Hepatocyte (in vitro differentiated cells): ENCODE measurements around the gene TBC1D28. TPM values are rescaled to one million over a fixed set of nuclear protein-coding genes. Genes with fewer than 3 reads are reported as not detected.
"Not testable (repeated sequence)": the region's sequence is repeated elsewhere in the genome, so short reads cannot be mapped to it uniquely, and the experiment has no call there.

Experiments used
- DNase-seq: peaks from one replicate; pipeline ENCODE4 v3.0.0-alpha.2; 2016; ENCODE audit warnings: low spot score
- H2AFZ ChIP-seq: fragments of 200-600 bp; sonication (generic); 2 replicates; pipeline ENCODE4 v1.6.0; 2016; ENCODE audit warnings: antibody characterized with exemption, mild to moderate bottlenecking
- H3K27ac ChIP-seq: fragments of 200-600 bp; sonication (generic); 2 replicates; pipeline ENCODE4 v1.5.1; 2016; ENCODE audit warnings: mild to moderate bottlenecking
- H3K27me3 ChIP-seq: fragments of 200-600 bp; sonication (generic); 2 replicates; pipeline ENCODE4 v1.6.1; 2016
- H3K36me3 ChIP-seq: fragments of 200-600 bp; sonication (generic); replicated peaks from 2 replicates; pipeline ENCODE4 v1.5.1; 2016; ENCODE audit warnings: low read depth; ENCODE audit not compliant: insufficient read depth
- H3K4me1 ChIP-seq: fragments of 200-600 bp; sonication (generic); 2 replicates; pipeline ENCODE4 v1.5.1; 2016; ENCODE audit warnings: mild to moderate bottlenecking, moderate library complexity; ENCODE audit not compliant: insufficient read depth
- H3K4me2 ChIP-seq: fragments of 200-600 bp; sonication (generic); 2 replicates; pipeline ENCODE4 v1.6.0; 2016
- H3K4me3 ChIP-seq: fragments of 200-600 bp; sonication (generic); 2 replicates; pipeline ENCODE4 v1.5.1; 2016; ENCODE audit warnings: mild to moderate bottlenecking
- H3K79me2 ChIP-seq: fragments of 200-600 bp; sonication (generic); 2 replicates; pipeline ENCODE4 v1.6.0; 2017; ENCODE audit warnings: mild to moderate bottlenecking
- H3K9me2 ChIP-seq: fragments of 200-600 bp; sonication (generic); replicated peaks from 2 replicates; pipeline ENCODE4 v1.6.0; 2017; ENCODE audit warnings: mild to moderate bottlenecking; ENCODE audit not compliant: insufficient read depth
- H3K9me3 ChIP-seq: fragments of 200-600 bp; sonication (generic); 2 replicates; pipeline ENCODE4 v1.5.1; 2016; ENCODE audit warnings: low read depth, mild to moderate bottlenecking
- H4K20me1 ChIP-seq: fragments of 200-600 bp; sonication (generic); 2 replicates; pipeline ENCODE4 v1.6.0; 2016; ENCODE audit warnings: mild to moderate bottlenecking; ENCODE audit not compliant: insufficient read depth, poor library complexity, severe bottlenecking
- WGBS: methylation state at CpG from one replicate; pipeline ENCODE4 v1.1.6; 2016; ENCODE audit warnings: low lambda C conversion rate; ENCODE audit errors: missing lambda C conversion rate; 5-methylcytosine and 5-hydroxymethylcytosine counted together
- polyA plus RNA-seq: library from polyadenylated mRNA; unstranded; fragments of >200 nt; fragmentation: Nextera tagmentation; extraction: Ambion mirVana; gene quantifications from 2 replicates; pipeline ENCODE4 v1.2.1, GENCODE V29; 2016
- total RNA-seq: library from RNA; depleted of rRNA; stranded (reverse); fragments of >200 nt; gene quantifications from 2 replicates; pipeline ENCODE4 v1.2.3, GENCODE V29; 2014

The TBC1D28 gene
- total and polyA plus RNA-seq, 2 experiments from 2014 or later = not detected

- not testable (repeated sequence) for H3K79me2 ChIP-seq, H3K27ac ChIP-seq, H3K4me1 ChIP-seq, H3K27me3 ChIP-seq, H3K36me3 ChIP-seq, DNase-seq, H3K9me2 ChIP-seq, H3K9me3 ChIP-seq, H3K4me3 ChIP-seq, H3K4me2 ChIP-seq, H4K20me1 ChIP-seq, H2AFZ ChIP-seq
- WGBS = 100% methylated on average over 2 of the region's 2 CpGs
Measured at GRCh38 chr17:18666326-18666725, 22.1 kb upstream of the TBC1D28 start.

- not testable (repeated sequence) for H3K4me1 ChIP-seq, H3K27ac ChIP-seq, H3K4me3 ChIP-seq, H4K20me1 ChIP-seq, H3K79me2 ChIP-seq, H3K36me3 ChIP-seq, H3K9me3 ChIP-seq, DNase-seq, H3K9me2 ChIP-seq, H2AFZ ChIP-seq, H3K27me3 ChIP-seq, H3K4me2 ChIP-seq
- 91% methylated on average over 5 of the region's 5 CpGs for WGBS
Measured at GRCh38 chr17:18661924-18662624, 17.9 kb upstream of the TBC1D28 start.

- H3K4me1 ChIP-seq, H2AFZ ChIP-seq, H3K4me3 ChIP-seq, H3K9me2 ChIP-seq, H3K27ac ChIP-seq, H3K79me2 ChIP-seq, H3K4me2 ChIP-seq, H3K27me3 ChIP-seq, H4K20me1 ChIP-seq, DNase-seq, H3K9me3 ChIP-seq, H3K36me3 ChIP-seq: not testable (repeated sequence)
- WGBS = 98% methylated on average over 23 of the region's 23 CpGs
Measured at GRCh38 chr17:18650094-18650493, 5.9 kb upstream of the TBC1D28 start.

DNA sequence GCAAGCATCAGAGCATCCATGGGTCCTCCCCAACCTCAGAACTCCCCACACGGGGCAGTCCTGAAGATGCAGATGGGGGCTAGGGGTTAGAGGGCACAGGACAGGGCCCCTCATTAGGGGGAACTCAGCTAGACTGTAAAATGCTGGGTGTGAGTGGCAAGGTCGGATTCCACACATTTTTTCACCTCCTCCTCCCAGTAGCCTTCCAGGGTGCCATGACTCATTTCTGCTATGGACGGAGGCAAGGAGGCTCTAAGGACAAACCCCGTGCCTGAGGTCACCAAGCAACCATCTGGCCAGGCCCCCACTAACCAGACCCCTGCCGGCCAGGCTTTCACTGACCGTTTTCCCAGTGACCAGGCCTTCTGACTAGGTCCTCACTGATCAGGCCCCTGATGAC is 1.1 kb downstream of the TBC1D28 start:
- not testable (repeated sequence) for H3K4me3 ChIP-seq, H3K36me3 ChIP-seq, H3K27me3 ChIP-seq, H3K9me3 ChIP-seq, H3K4me1 ChIP-seq, H3K4me2 ChIP-seq, H2AFZ ChIP-seq, H3K9me2 ChIP-seq, DNase-seq, H4K20me1 ChIP-seq, H3K79me2 ChIP-seq, H3K27ac ChIP-seq
- WGBS = 66% methylated on average over 3 of the region's 6 CpGs

DNA sequence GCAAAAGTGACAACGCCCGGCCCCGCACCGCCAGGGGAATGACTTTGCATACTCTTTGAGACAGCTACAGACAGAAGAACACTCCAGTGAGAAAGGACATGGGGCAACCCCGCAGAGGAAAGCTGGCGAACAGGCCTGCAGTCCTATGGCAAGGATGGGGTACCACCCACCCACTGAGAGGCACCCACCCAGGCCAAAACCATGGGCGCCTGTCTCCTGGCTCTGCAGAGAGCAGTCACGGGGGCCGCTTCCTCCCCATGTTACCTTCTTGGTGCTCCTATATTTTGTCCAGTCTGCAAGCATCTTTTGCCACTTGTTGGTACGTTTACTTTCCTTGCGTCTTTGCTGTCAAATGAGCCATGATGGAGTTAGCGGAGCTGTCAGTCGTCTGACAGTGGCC is 5.8 kb downstream of the TBC1D28 start:
- not testable (repeated sequence) for H3K4me3 ChIP-seq, H2AFZ ChIP-seq

DNA sequence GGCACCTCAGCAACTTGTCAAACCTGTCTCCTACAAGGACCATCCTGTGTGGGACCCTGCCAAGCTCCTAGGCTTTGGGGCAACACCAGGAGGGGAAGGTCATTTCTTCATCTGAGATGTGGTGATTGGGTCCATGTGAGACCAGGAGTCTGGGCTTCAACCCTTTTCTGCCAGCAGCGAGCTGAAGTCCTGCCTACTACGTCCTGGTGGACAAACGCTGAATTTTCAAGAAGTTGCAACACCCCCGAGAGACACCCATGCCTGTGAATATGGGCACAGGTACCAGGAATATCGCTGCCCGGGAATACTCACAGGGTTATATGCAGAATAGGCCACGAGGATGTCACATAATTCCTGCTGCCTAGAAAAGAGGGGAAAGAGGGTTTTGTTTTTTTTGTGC is 8.0 kb downstream of the TBC1D28 start:
- H4K20me1 ChIP-seq, H3K4me1 ChIP-seq, H3K27me3 ChIP-seq, H3K79me2 ChIP-seq, H3K9me3 ChIP-seq, H3K4me2 ChIP-seq, DNase-seq, H3K4me3 ChIP-seq, H3K36me3 ChIP-seq, H2AFZ ChIP-seq, H3K27ac ChIP-seq, H3K9me2 ChIP-seq: not testable (repeated sequence)
- WGBS = 89% methylated on average over 7 of the region's 7 CpGs

More for the DNA sequence above, 5.8 kb downstream of the TBC1D28 start:
- H3K9me3 ChIP-seq, H3K36me3 ChIP-seq, H3K27ac ChIP-seq, H3K79me2 ChIP-seq, DNase-seq, H3K9me2 ChIP-seq, H3K27me3 ChIP-seq, H4K20me1 ChIP-seq, H3K4me1 ChIP-seq, H3K4me2 ChIP-seq: not testable (repeated sequence)
- WGBS = 94% methylated on average over 13 of the region's 13 CpGs

- DNase-seq = not testable (repeated sequence)
- WGBS = 90% methylated on average over 7 of the region's 7 CpGs
Measured at GRCh38 chr17:18635773-18636172, 8.4 kb downstream of the TBC1D28 start.

GRCh38 chr17:18634550-18635263 is 9.5 kb downstream of the TBC1D28 start:
- H3K27ac ChIP-seq, H3K79me2 ChIP-seq, H3K9me3 ChIP-seq, H3K9me2 ChIP-seq, H3K27me3 ChIP-seq, H4K20me1 ChIP-seq, H3K4me2 ChIP-seq, H3K4me3 ChIP-seq, H3K4me1 ChIP-seq, DNase-seq, H2AFZ ChIP-seq, H3K36me3 ChIP-seq: not testable (repeated sequence)
- WGBS = 96% methylated on average over 21 of the region's 56 CpGs

More at GRCh38 chr17:18635773-18636172, 8.4 kb downstream of the TBC1D28 start:
- H3K27me3 ChIP-seq, H3K4me2 ChIP-seq, H2AFZ ChIP-seq, H4K20me1 ChIP-seq, H3K36me3 ChIP-seq, H3K79me2 ChIP-seq, H3K4me3 ChIP-seq, H3K27ac ChIP-seq, H3K9me3 ChIP-seq, H3K9me2 ChIP-seq, H3K4me1 ChIP-seq: not testable (repeated sequence)
